NCI-H2029 treated with DMSO at 0.1 percent for 48 hours (cell line): ENCODE measurements around the gene AQP6.
"Not testable (repeated sequence)": the region's sequence is repeated elsewhere in the genome, so short reads cannot be mapped to it uniquely, and the experiment has no call there.

Experiments
- DNase-seq: peaks from one replicate; lab custom pipeline; 2025; lab: John Stamatoyannopoulos, UW

Gene AQP6

GRCh38 chr12:49970658-49971057 lies 2.1 kb upstream of the AQP6 start:
- DNase-seq = no peak

DNA sequence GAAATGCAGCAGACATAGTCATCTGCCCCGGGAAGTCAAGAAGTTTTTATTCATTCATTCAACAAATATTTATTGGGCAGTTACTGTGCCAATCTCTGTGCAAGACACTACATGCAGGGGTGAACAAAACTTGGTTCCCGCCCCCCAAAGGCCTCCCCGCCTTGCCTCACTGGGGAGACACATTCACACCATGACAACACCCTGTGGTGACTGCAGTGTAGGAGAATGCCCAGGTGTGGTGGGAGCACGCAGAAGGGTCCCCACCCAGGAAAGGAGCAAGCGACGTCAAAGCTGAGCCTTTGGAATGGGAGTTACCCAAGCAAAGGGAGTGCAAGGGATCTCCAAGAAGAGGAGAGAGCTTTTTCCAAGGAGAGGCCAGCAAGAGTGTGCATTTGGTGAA lies 1.6 kb upstream of the AQP6 start:
- no peak for DNase-seq

- DNase-seq = no peak
Measured at GRCh38 chr12:49972129-49972528, 618 bp upstream of the AQP6 start.

DNA sequence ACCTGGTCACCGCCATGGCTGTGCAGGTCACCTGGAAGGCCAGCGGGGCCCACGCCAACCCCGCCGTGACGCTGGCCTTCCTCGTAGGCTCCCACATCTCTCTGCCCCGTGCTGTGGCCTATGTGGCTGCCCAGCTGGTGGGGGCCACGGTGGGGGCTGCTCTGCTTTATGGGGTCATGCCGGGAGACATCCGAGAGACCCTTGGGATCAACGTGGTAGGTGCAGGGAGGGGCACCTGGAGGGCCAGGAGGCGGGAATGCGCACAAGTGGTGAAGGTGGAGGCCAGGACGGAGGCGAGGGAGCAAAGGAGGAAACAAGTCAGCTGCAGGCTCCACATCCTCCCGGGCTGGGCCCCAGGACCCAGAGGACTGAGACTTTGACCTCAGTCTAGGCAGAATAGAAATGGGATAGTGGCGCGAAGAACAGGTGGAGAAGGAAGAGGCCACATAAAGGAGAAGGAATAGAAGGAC lies 649 bp downstream of the AQP6 start:
- no peak for DNase-seq

DNA sequence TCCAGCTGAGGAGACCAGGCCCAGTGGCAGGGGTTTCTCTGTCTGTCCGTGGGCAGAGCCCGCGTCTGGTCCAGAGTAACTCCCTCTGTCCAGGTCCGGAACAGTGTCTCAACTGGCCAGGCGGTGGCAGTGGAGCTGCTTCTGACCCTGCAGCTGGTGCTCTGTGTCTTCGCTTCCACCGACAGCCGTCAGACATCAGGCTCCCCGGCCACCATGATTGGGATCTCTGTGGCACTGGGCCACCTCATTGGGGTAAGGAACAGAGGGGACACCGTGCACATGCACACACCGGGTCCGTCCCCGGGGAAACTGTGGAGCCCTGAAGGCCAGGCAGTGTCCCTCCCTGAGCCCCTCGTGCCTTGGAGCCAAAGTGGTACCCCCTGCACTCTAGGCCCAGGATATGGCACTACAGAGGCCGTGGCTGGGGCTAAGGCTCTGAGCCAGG lies 1.5 kb downstream of the AQP6 start:
- no peak for DNase-seq

DNA sequence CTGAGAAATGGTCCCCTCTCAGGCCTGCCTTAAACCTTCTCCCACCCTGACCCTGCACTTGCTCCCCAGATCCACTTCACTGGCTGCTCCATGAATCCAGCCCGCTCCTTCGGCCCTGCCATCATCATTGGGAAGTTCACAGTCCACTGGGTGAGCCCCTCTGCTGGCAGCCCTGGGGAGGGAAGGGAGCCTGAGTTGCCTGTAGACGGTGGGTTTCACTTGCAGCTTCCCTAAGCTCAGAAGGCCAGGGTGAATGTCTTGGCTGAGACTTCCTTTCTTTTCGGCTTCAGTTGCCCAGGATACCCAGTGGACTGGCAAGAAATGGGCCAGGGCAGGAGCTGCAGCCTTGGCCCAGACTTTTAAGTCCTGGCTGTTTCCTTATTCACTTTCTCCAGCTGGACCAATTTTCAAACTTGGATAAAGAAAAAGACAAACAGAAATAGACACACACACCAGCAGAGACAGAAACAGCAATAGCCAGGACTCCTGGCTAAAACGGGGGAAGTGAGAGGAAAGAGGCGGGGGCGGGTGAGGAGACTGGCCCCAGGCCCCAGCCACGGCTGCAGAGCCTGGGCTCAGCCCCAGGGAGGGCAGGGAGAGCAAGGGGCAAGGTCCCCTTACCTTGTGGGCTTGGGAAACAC lies 2.0 kb downstream of the AQP6 start:
- DNase-seq = no peak

DNA sequence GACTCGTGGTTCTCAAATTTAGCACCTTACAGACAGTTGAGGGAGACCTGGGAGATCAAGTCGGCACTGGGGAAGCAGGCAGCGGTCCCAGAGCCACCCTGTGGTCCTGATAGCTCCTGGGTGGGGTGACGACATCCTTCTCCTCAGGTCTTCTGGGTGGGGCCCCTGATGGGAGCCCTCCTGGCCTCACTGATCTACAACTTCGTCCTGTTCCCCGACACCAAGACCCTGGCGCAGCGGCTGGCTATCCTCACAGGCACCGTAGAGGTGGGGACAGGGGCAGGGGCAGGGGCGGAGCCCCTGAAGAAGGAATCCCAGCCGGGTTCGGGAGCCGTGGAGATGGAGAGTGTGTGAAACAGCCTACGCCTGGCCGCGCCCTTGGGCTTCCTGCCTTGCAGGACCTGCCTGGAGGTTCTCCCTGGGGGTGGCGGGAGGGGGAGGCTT lies 2.6 kb downstream of the AQP6 start:
- DNase-seq = no peak

GRCh38 chr12:49976557-49976956 lies 3.8 kb downstream of the AQP6 start:
- DNase-seq = no peak

- DNase-seq = no peak
Measured at GRCh38 chr12:49978125-49978524, 5.4 kb downstream of the AQP6 start.

- DNase-seq = no peak
Measured at GRCh38 chr12:49979016-49979586, 6.4 kb downstream of the AQP6 start.

DNA sequence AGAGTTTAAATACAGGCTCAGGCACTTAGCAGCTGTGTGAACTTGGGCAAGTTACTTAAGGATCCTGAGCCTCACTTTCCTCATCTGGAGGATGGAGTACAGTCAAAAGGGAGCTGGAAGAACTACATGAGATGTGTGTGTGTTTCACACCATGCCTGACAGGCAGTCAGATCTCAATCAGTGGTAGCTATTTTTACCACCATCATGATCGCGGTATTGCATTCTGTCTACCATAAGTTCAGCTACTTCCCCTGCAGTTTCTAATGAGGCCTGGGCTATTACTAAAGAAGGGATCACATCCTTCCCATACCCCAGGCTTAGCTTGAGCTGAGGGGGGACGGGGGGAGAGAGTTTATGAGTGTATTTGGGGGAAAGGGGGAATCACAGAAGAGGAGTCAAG lies 7.0 kb downstream of the AQP6 start:
- no peak for DNase-seq

DNA sequence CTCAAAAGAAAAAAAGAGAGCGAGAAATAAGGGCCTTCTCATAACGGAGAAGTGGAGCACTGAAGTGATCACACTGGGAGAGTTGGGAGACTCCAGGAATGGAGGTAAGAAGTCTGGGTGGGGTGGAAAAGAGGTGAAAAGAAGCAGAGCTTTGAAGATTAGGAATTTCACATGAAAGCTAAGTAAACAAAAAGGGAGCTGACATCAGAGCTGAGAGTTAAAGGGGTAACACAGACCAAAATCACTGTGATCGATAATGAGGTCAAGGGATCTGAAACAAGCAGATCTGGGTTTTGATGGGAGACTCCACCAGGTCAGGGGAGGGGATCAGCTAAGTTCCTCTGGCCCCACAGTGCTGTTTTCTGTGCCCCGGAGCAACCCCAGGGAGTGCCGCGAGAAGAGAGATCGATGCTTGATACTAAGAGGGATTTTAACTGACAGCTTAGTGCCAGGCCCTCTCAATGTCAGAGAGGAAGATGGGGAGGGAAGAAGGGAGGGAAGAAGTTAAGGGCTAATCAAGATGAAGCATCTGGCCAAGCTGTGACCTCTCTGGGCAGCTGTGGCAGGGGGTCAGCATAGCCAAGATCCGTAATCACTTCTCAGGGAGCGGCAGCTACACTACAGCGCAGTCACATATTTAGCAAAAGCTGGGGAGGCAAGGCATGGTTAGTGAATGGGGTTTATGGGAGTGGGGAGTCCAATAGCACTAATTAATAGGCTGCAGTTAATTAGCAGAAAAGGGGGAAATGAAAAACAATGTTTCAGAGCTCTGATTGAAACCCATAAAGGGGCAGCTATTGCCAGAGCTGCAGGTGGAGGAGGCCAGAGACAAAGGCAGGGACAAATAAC lies 8.0 kb downstream of the AQP6 start:
- no peak for DNase-seq

- DNase-seq = no peak
Measured at GRCh38 chr12:49982246-49983087, 9.7 kb downstream of the AQP6 start.

DNA sequence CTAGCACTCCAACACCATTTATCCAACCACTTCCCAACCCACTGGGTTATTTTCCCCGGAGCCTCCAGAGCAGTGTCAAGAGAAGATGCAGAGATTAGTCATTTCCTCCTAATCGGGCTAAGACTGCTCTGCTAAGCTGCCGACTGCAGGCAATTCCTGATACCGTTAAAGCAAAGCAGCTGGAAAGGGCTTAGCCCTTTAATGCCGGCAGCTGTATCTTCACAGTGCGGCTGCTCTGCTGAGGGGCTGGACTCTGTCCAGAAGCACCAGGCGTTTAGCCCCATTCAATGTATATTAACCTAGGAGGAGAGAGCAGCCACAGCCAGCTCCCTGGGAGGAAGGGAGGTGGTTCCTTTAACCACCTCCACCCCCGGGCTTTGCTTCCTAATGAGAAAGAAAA lies 11.1 kb downstream of the AQP6 start:
- no peak for DNase-seq

DNA sequence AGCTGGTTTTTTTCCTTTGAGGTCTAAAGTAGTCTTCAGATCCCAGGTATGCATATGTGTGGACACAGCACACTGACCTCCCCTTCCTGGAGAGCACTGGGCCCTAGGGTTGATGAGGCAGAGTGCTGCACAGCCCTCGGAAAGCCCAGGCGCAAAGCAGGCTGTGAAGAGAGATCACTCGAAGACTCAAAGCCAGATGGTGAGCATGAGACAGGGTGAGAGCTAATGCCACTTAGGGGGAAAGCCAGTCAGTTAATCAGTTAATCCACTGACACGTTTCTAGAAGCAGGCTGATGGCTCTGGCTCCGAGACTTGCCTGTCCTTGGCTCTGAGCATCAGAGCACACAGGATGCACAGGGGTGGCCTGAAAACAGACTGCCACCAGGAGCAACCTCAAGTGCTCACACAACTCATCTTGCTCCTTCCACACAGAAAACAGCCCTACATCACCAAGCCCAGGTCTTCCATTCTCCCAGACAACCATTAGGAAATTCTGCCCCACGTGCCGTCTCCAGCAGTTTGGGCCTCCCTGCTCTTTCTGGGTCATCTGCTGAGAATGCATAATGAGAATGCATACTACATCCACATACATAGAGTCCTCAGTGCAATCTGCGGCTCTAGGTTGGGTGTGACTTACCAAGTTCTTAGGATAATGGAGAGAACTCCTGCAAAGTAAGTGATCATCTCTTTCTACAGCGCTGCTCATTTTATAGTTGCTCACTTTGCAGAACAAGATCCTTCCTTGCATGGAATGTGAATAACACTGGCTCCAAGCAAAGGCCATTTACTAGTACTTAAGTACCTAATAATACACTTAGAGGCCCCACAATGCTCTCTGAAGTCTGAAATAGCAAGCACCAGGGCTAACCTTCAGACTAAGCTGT lies 12.0 kb downstream of the AQP6 start:
- DNase-seq = no peak

DNA sequence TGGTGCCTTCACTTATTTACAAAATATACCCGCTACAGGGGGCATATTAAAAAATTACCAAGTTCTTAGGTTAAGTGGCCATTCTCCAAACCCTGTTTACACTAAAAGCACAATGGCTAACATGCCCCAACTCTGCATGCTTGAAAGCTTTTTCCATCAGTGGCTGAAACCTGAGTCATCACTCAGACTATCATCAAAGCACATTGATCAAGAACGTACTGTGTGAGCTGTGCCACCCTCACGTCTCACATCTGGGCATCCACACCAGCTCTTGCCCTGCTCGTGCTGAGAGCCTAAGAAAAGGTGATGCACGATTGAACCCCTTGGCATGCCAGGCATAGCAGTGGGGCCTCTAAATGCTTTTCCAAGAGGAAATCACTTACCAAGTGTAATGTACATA lies 13.2 kb downstream of the AQP6 start:
- no peak for DNase-seq

DNA sequence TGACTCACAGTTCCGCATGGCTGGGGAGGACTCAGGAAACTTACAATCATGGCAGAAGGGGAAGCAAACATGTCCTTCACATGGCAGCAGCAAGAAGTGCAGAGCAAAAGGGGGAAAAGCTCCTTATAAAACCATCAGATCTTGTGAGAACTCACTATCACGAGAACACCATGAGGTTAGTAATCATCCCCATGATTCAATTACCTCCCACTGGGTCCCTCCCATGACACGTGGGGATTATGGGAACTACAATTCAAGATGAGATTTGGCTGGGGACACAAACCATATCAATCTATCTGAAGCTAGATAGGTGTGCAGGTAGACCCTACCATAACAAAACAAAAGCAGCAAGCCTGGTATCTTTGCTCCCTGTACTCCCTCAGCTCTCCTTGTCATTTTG lies 13.7 kb downstream of the AQP6 start:
- DNase-seq = not testable (repeated sequence)

DNA sequence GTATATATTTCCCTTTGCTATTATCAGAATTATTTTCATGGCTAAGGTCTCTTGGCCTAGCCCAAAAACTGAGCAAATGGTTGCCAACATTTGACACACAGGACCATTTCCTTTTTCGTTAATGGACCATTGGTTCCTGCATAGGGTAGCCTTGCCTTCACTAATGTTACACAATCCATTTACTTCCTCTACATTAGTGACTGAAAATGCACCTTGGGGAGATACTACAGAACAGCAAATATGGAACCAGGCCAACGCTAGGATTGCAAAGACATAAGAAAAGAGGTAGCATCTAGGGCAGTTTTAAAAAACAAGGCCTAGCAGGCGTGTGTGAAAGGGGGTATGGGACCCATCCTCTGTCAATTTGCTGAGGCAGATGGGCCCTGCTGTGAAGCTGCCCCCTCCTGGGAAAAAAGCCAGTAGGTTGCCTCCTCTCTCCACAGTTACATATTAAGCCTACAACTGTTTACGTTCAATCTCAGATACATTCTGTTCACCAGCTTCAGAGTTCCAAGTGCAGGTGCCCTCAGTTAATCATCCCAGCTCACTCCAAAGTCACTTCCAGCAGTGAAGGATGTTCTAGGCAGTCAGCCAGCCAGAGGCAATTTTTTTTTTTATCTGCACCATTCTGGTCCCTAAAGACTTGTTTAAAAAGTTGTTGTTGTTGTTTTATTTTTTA lies 15.0 kb downstream of the AQP6 start:
- no peak for DNase-seq

GRCh38 chr12:49989400-49989799 lies 16.7 kb downstream of the AQP6 start:
- DNase-seq = not testable (repeated sequence)

GRCh38 chr12:49990273-49990672 lies 17.5 kb downstream of the AQP6 start:
- no peak for DNase-seq

- no peak for DNase-seq
Measured at GRCh38 chr12:49998453-49998852, 25.7 kb downstream of the AQP6 start.
